ENCODE results near the gene IKZF1. TPM values are rescaled to one million over a fixed set of nuclear protein-coding genes. Genes with fewer than 3 reads are reported as not detected.

IKZF1 gene
- total and polyA plus RNA-seq, 9 of the 15 experiments (the other 6 are each of a cell fraction or from before 2014, with no cell fraction given): 12.6 to 85.3 (median 44.7) TPM

DNA sequence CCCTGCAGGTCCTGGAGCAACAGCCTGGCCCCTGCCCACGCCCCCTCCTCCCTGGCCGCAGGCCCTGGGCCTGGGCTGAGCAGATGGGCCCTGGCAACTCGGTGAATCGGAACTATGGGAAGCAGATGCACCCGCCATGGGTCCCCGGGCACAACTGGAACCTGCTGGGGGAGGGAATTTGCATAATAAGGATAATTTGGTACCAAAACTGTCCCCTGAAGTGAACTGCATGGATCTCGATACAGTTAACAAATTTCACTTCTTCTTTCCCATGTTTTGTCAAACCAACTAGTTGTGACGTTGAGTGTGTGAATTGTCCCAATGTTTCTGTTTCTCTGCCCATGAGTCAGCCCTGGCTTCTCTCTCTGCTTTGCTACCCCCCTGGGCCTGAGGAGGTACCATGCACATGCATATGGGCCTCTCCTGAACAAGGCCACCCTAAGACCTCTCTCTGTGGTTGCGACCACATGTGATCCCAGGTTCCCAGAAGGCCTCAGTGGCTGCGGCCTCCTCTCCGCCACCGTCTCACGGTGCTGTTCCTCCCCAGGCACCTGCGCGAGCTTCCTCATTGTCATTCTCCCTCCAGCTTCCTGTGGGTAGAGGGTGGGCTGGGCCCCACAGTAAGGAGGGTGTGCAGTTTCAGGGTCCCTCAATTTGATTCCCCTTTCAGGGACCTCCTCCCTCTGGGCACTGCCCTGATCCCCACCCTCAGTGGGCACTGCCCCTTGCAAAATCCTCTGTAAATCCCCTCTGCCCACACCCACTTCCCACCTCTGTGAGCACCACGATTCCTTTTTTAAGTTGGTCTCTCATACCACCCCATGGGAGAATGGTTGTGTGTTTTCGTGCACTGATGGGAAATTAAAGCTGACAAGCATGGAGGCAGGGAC is 105.6 kb downstream of the IKZF1 start:
- BruUV-seq (replicated peaks): no TSS peak
- H4K20me1 ChIP-seq (replicated peaks; ENCODE audit: control insufficient read depth, insufficient read depth, low read length): peaks cover 5% of the 10 kb centered on the region; the same call in 1 of the 2 replicates
- no peaks in the 10 kb centered on the region for H3K9me3 ChIP-seq (replicated peaks; ENCODE audit: control insufficient read depth, insufficient read depth, low read depth, low read length)
- no peaks in the 10 kb centered on the region for H3K79me2 ChIP-seq (ENCODE audit: control insufficient read depth, insufficient read depth, low read length)
- CTCF ChIA-PET (ENCODE audit: low intra/inter-chr PET ratio): no interaction called here
- intact Hi-C loops (cut with micrococcal nuclease): loop anchor here (10.0 kb wide), 1 partner anchor 555 kb away; no protein-coding TSS in a partner anchor
- no peak for DNase-seq (ENCODE audit: extremely low read depth in 1 of 4, low spot score in 3 of 4)
- no peak overlapping the region for H3K4me3 ChIP-seq
- no peak overlapping the region for H3K9ac ChIP-seq (ENCODE audit: insufficient read depth in 1 of 2, low read depth in 2 of 2, low read length in 2 of 2)
- no peaks in the 10 kb centered on the region for H3K4me1 ChIP-seq (replicated peaks in 1 of 2; ENCODE audit: control insufficient read depth in 2 of 2, insufficient read depth in 2 of 2, low read length in 2 of 2)
- H3K27me3 ChIP-seq (ENCODE audit: control insufficient read depth in 2 of 2, insufficient read depth in 2 of 2, low read length in 2 of 2): no peaks in the 10 kb centered on the region
- no peak for FAIRE-seq
- no peaks in the 10 kb centered on the region for H3K9me1 ChIP-seq (ENCODE audit: control insufficient read depth, insufficient read depth, low read length)
- H3K36me3 ChIP-seq (ENCODE audit: control insufficient read depth, insufficient read depth, low read length): no peaks in the 10 kb centered on the region
- WGBS (ENCODE audit: insufficient coverage, low coverage, missing lambda C conversion rate): 43% methylated on average over 16 of the region's 17 CpGs
- H3K4me2 ChIP-seq (ENCODE audit: insufficient read depth, low read length): no peak overlapping the region
- POLR2A ChIA-PET: interaction anchor here (1.5 kb wide), 1 partner anchor 223 kb away, joined by 3 read pairs; no protein-coding TSS in a partner anchor
- no peak overlapping the region for H2AFZ ChIP-seq (ENCODE audit: low read depth, low read length)
- ATAC-seq: no peak
- TF ChIP-seq FOS (IDR thresholded peaks at IDR 0.05; ENCODE audit: extremely low read depth, insufficient read length): no peak
- no peak for TF ChIP-seq LEF1 (IDR thresholded peaks at IDR 0.05)
- no peak for TF ChIP-seq SIN3A (IDR thresholded peaks at IDR 0.05; ENCODE audit: borderline replicate concordance in 2 of 2, control insufficient read depth in 1 of 2, low read depth in 2 of 2, low read length in 2 of 2)
- TF ChIP-seq ZBTB17 (CRISPR knock-in tag; IDR thresholded peaks at IDR 0.05): no peak
- TF ChIP-seq, protein P1, sequence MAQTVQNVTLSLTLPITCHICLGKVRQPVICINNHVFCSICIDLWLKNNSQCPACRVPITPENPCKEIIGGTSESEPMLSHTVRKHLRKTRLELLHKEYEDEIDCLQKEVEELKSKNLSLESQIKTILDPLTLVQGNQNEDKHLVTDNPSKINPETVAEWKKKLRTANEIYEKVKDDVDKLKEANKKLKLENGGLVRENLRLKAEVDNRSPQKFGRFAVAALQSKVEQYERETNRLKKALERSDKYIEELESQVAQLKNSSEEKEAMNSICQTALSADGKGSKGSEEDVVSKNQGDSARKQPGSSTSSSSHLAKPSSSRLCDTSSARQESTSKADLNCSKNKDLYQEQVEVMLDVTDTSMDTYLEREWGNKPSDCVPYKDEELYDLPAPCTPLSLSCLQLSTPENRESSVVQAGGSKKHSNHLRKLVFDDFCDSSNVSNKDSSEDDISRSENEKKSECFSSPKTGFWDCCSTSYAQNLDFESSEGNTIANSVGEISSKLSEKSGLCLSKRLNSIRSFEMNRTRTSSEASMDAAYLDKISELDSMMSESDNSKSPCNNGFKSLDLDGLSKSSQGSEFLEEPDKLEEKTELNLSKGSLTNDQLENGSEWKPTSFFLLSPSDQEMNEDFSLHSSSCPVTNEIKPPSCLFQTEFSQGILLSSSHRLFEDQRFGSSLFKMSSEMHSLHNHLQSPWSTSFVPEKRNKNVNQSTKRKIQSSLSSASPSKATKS (CRISPR knock-in tag; IDR thresholded peaks at IDR 0.05): no peak
- TF ChIP-seq ZNF695 (CRISPR knock-in tag; IDR thresholded peaks at IDR 0.05): no peak
- TF ChIP-seq FOXJ2 (tag; IDR thresholded peaks at IDR 0.05): no peak
- TF ChIP-seq MAFG (tag; conservative IDR thresholded peaks at IDR 0.05): no peak
- TF ChIP-seq RFX1 (IDR thresholded peaks at IDR 0.05): no peak
- no peak for TF ChIP-seq NR4A1 (CRISPR knock-in tag; IDR thresholded peaks at IDR 0.05)
- no peak for TF ChIP-seq NR4A1 (tag; IDR thresholded peaks at IDR 0.05)
- no peak overlapping the region for H3K27ac ChIP-seq (ENCODE audit: extremely low read depth, low read depth, low read length)
- in situ Hi-C loops (cut with MboI): no loop called here
